ENCODE data around the gene ENOX2.

Gene ENOX2

GRCh38 chrX:130893356-130894085, 9.5 kb downstream of the ENOX2 start:
- no peak overlapping the region for H2AFZ ChIP-seq (ENCODE audit: insufficient read depth, low read length, poor library complexity)
- H3K27me3 ChIP-seq (ENCODE audit: insufficient read depth, low read length) = no peaks in the 10 kb centered on the region
- no CpG with 5 or more reads among the region's 4 CpGs for WGBS (ENCODE audit: extremely low coverage, insufficient coverage, insufficient read length)

GRCh38 chrX:130887376-130887775, 15.6 kb downstream of the ENOX2 start:
- no peak overlapping the region for H3K4me3 ChIP-seq (ENCODE audit: low read depth, low read length)
- H2BK120ac ChIP-seq (ENCODE audit: insufficient read depth, low read length, poor library complexity) = no peak overlapping the region
- no peaks in the 10 kb centered on the region for H3K9me3 ChIP-seq (ENCODE audit: insufficient read depth, low read depth, low read length)
- H4K91ac ChIP-seq (ENCODE audit: low read depth, low read length) = no peak overlapping the region
- no peak overlapping the region for H2BK5ac ChIP-seq (ENCODE audit: low read depth, low read length, poor library complexity)
- no peak overlapping the region for H3K14ac ChIP-seq (ENCODE audit: low read length)
- H3K4ac ChIP-seq (ENCODE audit: low read depth, low read length) = no peak overlapping the region
- H3K36me3 ChIP-seq (ENCODE audit: control insufficient read depth in 1 of 2, insufficient read depth in 2 of 2, low read length in 2 of 2) = no peaks in the 10 kb centered on the region
- no peaks in the 10 kb centered on the region for H3K4me1 ChIP-seq (ENCODE audit: control insufficient read depth in 1 of 2, insufficient read depth in 2 of 2, low read length in 2 of 2)
- no peak overlapping the region for H4K8ac ChIP-seq (ENCODE audit: low read depth, low read length)
- H3K79me1 ChIP-seq (ENCODE audit: low read length) = no peaks in the 10 kb centered on the region
- H4K12ac ChIP-seq (ENCODE audit: low read depth, low read length) = no peak overlapping the region
- no peak overlapping the region for H2AK5ac ChIP-seq (ENCODE audit: low read length)
- no peak overlapping the region for H3K18ac ChIP-seq (ENCODE audit: low read length)
- DNase-seq = no peak
- H3K4me2 ChIP-seq (ENCODE audit: low read length) = no peak overlapping the region
- H2AFZ ChIP-seq (ENCODE audit: insufficient read depth, low read length, poor library complexity) = no peak overlapping the region
- no peak overlapping the region for H3K27ac ChIP-seq (ENCODE audit: low read depth, low read length)
- H3K9ac ChIP-seq (ENCODE audit: low read length) = no peak overlapping the region
- no peak overlapping the region for H3K23ac ChIP-seq (ENCODE audit: low read length)
- no peaks in the 10 kb centered on the region for H3K27me3 ChIP-seq (ENCODE audit: insufficient read depth, low read length)
- H2BK12ac ChIP-seq (ENCODE audit: low read length) = no peak overlapping the region
- no CpG with 5 or more reads among the region's 6 CpGs for WGBS (ENCODE audit: extremely low coverage, insufficient coverage, insufficient read length)
- no peaks in the 10 kb centered on the region for H3K79me2 ChIP-seq (ENCODE audit: control insufficient read depth, insufficient read depth, low read length, poor library complexity)

More at GRCh38 chrX:130893356-130894085, 9.5 kb downstream of the ENOX2 start:
- H3K79me2 ChIP-seq (ENCODE audit: control insufficient read depth, insufficient read depth, low read length, poor library complexity) = no peaks in the 10 kb centered on the region
- H3K4me3 ChIP-seq (ENCODE audit: low read depth, low read length) = no peak overlapping the region
- no peak overlapping the region for H3K4me2 ChIP-seq (ENCODE audit: low read length)
- no peaks in the 10 kb centered on the region for H3K79me1 ChIP-seq (ENCODE audit: low read length)
- no peak overlapping the region for H2BK5ac ChIP-seq (ENCODE audit: low read depth, low read length, poor library complexity)
- H3K14ac ChIP-seq (ENCODE audit: low read length) = no peak overlapping the region
- no peak overlapping the region for H3K9ac ChIP-seq (ENCODE audit: low read length)
- no peaks in the 10 kb centered on the region for H3K9me3 ChIP-seq (ENCODE audit: insufficient read depth, low read depth, low read length)
- no peak overlapping the region for H3K4ac ChIP-seq (ENCODE audit: low read depth, low read length)
- no peak overlapping the region for H4K12ac ChIP-seq (ENCODE audit: low read depth, low read length)
- no peaks in the 10 kb centered on the region for H3K36me3 ChIP-seq (ENCODE audit: control insufficient read depth in 1 of 2, insufficient read depth in 2 of 2, low read length in 2 of 2)
- H2AK5ac ChIP-seq (ENCODE audit: low read length) = no peak overlapping the region
- H2BK120ac ChIP-seq (ENCODE audit: insufficient read depth, low read length, poor library complexity) = no peak overlapping the region
- no peak overlapping the region for H4K91ac ChIP-seq (ENCODE audit: low read depth, low read length)
- no peak for DNase-seq
- no peak overlapping the region for H2BK12ac ChIP-seq (ENCODE audit: low read length)
- no peak overlapping the region for H3K27ac ChIP-seq (ENCODE audit: low read depth, low read length)
- no peak overlapping the region for H3K18ac ChIP-seq (ENCODE audit: low read length)
- H3K4me1 ChIP-seq (ENCODE audit: control insufficient read depth in 1 of 2, insufficient read depth in 2 of 2, low read length in 2 of 2) = no peaks in the 10 kb centered on the region
- H3K23ac ChIP-seq (ENCODE audit: low read length) = no peak overlapping the region
- H4K8ac ChIP-seq (ENCODE audit: low read depth, low read length) = no peak overlapping the region

- H2BK5ac ChIP-seq (ENCODE audit: low read depth, low read length, poor library complexity) = no peak overlapping the region
- no CpG with 5 or more reads among the region's 5 CpGs for WGBS (ENCODE audit: extremely low coverage, insufficient coverage, insufficient read length)
Observed at GRCh38 chrX:130885996-130886395, 17.0 kb downstream of the ENOX2 start.

GRCh38 chrX:130885508-130885907, 17.5 kb downstream of the ENOX2 start:
- H3K23ac ChIP-seq (ENCODE audit: low read length) = no peak overlapping the region
- no peak overlapping the region for H4K12ac ChIP-seq (ENCODE audit: low read depth, low read length)
- no peak overlapping the region for H3K14ac ChIP-seq (ENCODE audit: low read length)
- H3K4ac ChIP-seq (ENCODE audit: low read depth, low read length) = no peak overlapping the region
- WGBS (ENCODE audit: extremely low coverage, insufficient coverage, insufficient read length) = no CpG with 5 or more reads among the region's 2 CpGs
- no peak overlapping the region for H3K27ac ChIP-seq (ENCODE audit: low read depth, low read length)
- H2AFZ ChIP-seq (ENCODE audit: insufficient read depth, low read length, poor library complexity) = no peak overlapping the region
- no peak overlapping the region for H2BK120ac ChIP-seq (ENCODE audit: insufficient read depth, low read length, poor library complexity)
- no peaks in the 10 kb centered on the region for H3K36me3 ChIP-seq (ENCODE audit: control insufficient read depth in 1 of 2, insufficient read depth in 2 of 2, low read length in 2 of 2)
- no peaks in the 10 kb centered on the region for H3K27me3 ChIP-seq (ENCODE audit: insufficient read depth, low read length)
- H2BK12ac ChIP-seq (ENCODE audit: low read length) = no peak overlapping the region
- no peak overlapping the region for H3K18ac ChIP-seq (ENCODE audit: low read length)
- no peak overlapping the region for H3K4me3 ChIP-seq (ENCODE audit: low read depth, low read length)
- no peak overlapping the region for H3K4me2 ChIP-seq (ENCODE audit: low read length)
- no peak for DNase-seq
- no peak overlapping the region for H4K8ac ChIP-seq (ENCODE audit: low read depth, low read length)
- no peaks in the 10 kb centered on the region for H3K79me2 ChIP-seq (ENCODE audit: control insufficient read depth, insufficient read depth, low read length, poor library complexity)
- H2AK5ac ChIP-seq (ENCODE audit: low read length) = no peak overlapping the region
- H3K9me3 ChIP-seq (ENCODE audit: insufficient read depth, low read depth, low read length) = no peaks in the 10 kb centered on the region
- no peak overlapping the region for H2BK5ac ChIP-seq (ENCODE audit: low read depth, low read length, poor library complexity)
- no peak overlapping the region for H3K9ac ChIP-seq (ENCODE audit: low read length)
- H4K91ac ChIP-seq (ENCODE audit: low read depth, low read length) = no peak overlapping the region
- H3K79me1 ChIP-seq (ENCODE audit: low read length) = no peaks in the 10 kb centered on the region
- no peaks in the 10 kb centered on the region for H3K4me1 ChIP-seq (ENCODE audit: control insufficient read depth in 1 of 2, insufficient read depth in 2 of 2, low read length in 2 of 2)

More at GRCh38 chrX:130885996-130886395, 17.0 kb downstream of the ENOX2 start:
- H3K4ac ChIP-seq (ENCODE audit: low read depth, low read length) = no peak overlapping the region
- H3K4me3 ChIP-seq (ENCODE audit: low read depth, low read length) = no peak overlapping the region
- H3K4me2 ChIP-seq (ENCODE audit: low read length) = no peak overlapping the region
- H3K27ac ChIP-seq (ENCODE audit: low read depth, low read length) = no peak overlapping the region
- H3K79me2 ChIP-seq (ENCODE audit: control insufficient read depth, insufficient read depth, low read length, poor library complexity) = no peaks in the 10 kb centered on the region
- no peak overlapping the region for H2BK12ac ChIP-seq (ENCODE audit: low read length)
- no peak overlapping the region for H4K8ac ChIP-seq (ENCODE audit: low read depth, low read length)
- H3K9ac ChIP-seq (ENCODE audit: low read length) = no peak overlapping the region
- no peak overlapping the region for H2AFZ ChIP-seq (ENCODE audit: insufficient read depth, low read length, poor library complexity)
- no peak overlapping the region for H4K12ac ChIP-seq (ENCODE audit: low read depth, low read length)
- no peaks in the 10 kb centered on the region for H3K36me3 ChIP-seq (ENCODE audit: control insufficient read depth in 1 of 2, insufficient read depth in 2 of 2, low read length in 2 of 2)
- H4K91ac ChIP-seq (ENCODE audit: low read depth, low read length) = no peak overlapping the region
- no peaks in the 10 kb centered on the region for H3K9me3 ChIP-seq (ENCODE audit: insufficient read depth, low read depth, low read length)
- H3K4me1 ChIP-seq (ENCODE audit: control insufficient read depth in 1 of 2, insufficient read depth in 2 of 2, low read length in 2 of 2) = no peaks in the 10 kb centered on the region
- no peak overlapping the region for H3K18ac ChIP-seq (ENCODE audit: low read length)
- no peaks in the 10 kb centered on the region for H3K27me3 ChIP-seq (ENCODE audit: insufficient read depth, low read length)
- H2AK5ac ChIP-seq (ENCODE audit: low read length) = no peak overlapping the region
- no peak overlapping the region for H3K14ac ChIP-seq (ENCODE audit: low read length)
- no peaks in the 10 kb centered on the region for H3K79me1 ChIP-seq (ENCODE audit: low read length)
- no peak overlapping the region for H3K23ac ChIP-seq (ENCODE audit: low read length)
- H2BK120ac ChIP-seq (ENCODE audit: insufficient read depth, low read length, poor library complexity) = no peak overlapping the region
- DNase-seq = no peak

Data from trophoblast cell (in vitro differentiated cells and primary cell).